ENCODE measurements around the gene MX2. TPM values are rescaled to one million over a fixed set of nuclear protein-coding genes. Genes with fewer than 3 reads are reported as not detected.

Gene MX2
- total RNA-seq, 1 experiment from 2014 or later = 56.7 TPM

DNA sequence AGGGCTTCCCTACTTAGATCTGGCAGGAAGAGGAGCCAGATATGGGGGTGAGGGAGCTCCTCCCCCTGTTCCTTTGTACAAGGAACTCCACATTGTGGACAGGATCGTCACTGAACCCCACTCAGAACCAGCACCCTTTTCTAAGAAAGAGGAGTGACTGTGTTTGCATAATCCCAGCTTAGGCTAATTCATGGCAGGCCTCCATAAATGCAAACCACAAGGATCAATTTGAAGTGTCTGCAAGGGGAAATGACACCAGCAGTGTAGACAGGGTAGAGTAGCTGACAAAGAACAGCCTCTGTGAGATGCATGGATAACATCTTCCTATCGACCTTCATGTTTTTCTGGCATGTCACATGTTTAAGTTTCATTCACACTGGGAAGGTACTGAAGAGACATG, 75.9 kb downstream of the MX2 start:
- intact Hi-C loops (cut with micrococcal nuclease; ENCODE audit: unreplicated experiment) (no loop called here), in situ Hi-C loops (cut with HindIII; ENCODE audit: low pct_unique_long_range_greater_than_20kb, low sequenced_read_pairs) (no loop called here)
- Histone ChIP-seq H3K4me1 (ENCODE audit: control insufficient read depth, insufficient read depth, low read length) (no peaks in the 10 kb centered on the region), H3K27me3 (ENCODE audit: control insufficient read depth, insufficient read depth, low read length) (no peaks in the 10 kb centered on the region), H3K9me3 (ENCODE audit: control insufficient read depth, insufficient read depth, low read depth, low read length) (no peaks in the 10 kb centered on the region), H3K36me3 (ENCODE audit: control insufficient read depth, insufficient read depth, low read length) (no peaks in the 10 kb centered on the region), H3K4me3 (ENCODE audit: low read depth in 2 of 2, low read length in 2 of 2) (no peak overlapping the region), H3K27ac (ENCODE audit: low read length) (no peak overlapping the region)
- DNase-seq (ENCODE audit: low read depth, low spot score) (no peak), ATAC-seq (no peak)
- TF ChIP-seq REST (IDR thresholded peaks at IDR 0.05; ENCODE audit: insufficient read depth in 1 of 2, low read depth in 2 of 2, low read length in 1 of 2) (no peak), POLR2AphosphoS5 (IDR thresholded peaks at IDR 0.05; ENCODE audit: low read depth, low read length) (no peak), TCF7L2 (IDR thresholded peaks at IDR 0.05; ENCODE audit: low read depth, low read length) (no peak), SIN3A (IDR thresholded peaks at IDR 0.05; ENCODE audit: borderline replicate concordance, insufficient read depth, low read depth, low read length) (no peak)
- TF ChIP-seq, protein P1, sequence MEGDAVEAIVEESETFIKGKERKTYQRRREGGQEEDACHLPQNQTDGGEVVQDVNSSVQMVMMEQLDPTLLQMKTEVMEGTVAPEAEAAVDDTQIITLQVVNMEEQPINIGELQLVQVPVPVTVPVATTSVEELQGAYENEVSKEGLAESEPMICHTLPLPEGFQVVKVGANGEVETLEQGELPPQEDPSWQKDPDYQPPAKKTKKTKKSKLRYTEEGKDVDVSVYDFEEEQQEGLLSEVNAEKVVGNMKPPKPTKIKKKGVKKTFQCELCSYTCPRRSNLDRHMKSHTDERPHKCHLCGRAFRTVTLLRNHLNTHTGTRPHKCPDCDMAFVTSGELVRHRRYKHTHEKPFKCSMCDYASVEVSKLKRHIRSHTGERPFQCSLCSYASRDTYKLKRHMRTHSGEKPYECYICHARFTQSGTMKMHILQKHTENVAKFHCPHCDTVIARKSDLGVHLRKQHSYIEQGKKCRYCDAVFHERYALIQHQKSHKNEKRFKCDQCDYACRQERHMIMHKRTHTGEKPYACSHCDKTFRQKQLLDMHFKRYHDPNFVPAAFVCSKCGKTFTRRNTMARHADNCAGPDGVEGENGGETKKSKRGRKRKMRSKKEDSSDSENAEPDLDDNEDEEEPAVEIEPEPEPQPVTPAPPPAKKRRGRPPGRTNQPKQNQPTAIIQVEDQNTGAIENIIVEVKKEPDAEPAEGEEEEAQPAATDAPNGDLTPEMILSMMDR (IDR thresholded peaks at IDR 0.05) = no peak
- BruUV-seq (replicated peaks) = no TSS peak
- CTCF ChIA-PET = no interaction called here
- POLR2A ChIA-PET = no interaction called here

- no peak for TF ChIP-seq REST (IDR thresholded peaks at IDR 0.05; ENCODE audit: insufficient read depth in 1 of 2, low read depth in 2 of 2, low read length in 1 of 2)
- TF ChIP-seq, protein P1 (IDR thresholded peaks at IDR 0.05) = no peak
- ChIA-PET CTCF (no interaction called here), POLR2A (no interaction called here)
- in situ Hi-C loops (cut with HindIII; ENCODE audit: low pct_unique_long_range_greater_than_20kb, low sequenced_read_pairs) (no loop called here), intact Hi-C loops (cut with micrococcal nuclease; ENCODE audit: unreplicated experiment) (no loop called here)
- no peak for ATAC-seq
- Histone ChIP-seq H3K27me3 (ENCODE audit: control insufficient read depth, insufficient read depth, low read length) (no peaks in the 10 kb centered on the region), H3K4me3 (ENCODE audit: low read depth in 2 of 2, low read length in 2 of 2) (no peak overlapping the region), H3K9me3 (ENCODE audit: control insufficient read depth, insufficient read depth, low read depth, low read length) (no peaks in the 10 kb centered on the region), H3K36me3 (ENCODE audit: control insufficient read depth, insufficient read depth, low read length) (no peaks in the 10 kb centered on the region), H3K27ac (ENCODE audit: low read length) (no peak overlapping the region), H3K4me1 (ENCODE audit: control insufficient read depth, insufficient read depth, low read length) (no peaks in the 10 kb centered on the region)
- no peak for DNase-seq (ENCODE audit: low read depth, low spot score)
- BruUV-seq (replicated peaks) = no TSS peak
Observed at GRCh38 chr21:41438425-41439113, 76.7 kb downstream of the MX2 start.
